Ovary (tissue), 3 donors: ENCODE results near the gene PIGBOS1.

Experiments
- EP300 ChIP-seq: sonication (generic); formaldehyde crosslinking; IDR thresholded peaks from one replicate; pipeline ENCODE4 v1.6.1; 2017; ENCODE audit warnings: antibody characterized with exemption
- POLR2A ChIP-seq: fragments of 450-650 bp; IDR thresholded peaks from one replicate; pipeline ENCODE4 v1.6.1; 2017; ENCODE audit warnings: antibody characterized with exemption, mild to moderate bottlenecking, moderate library complexity
- TF ChIP-seq, protein P1 (sequence below), 3 donors: fragments of 450-650 bp in 2 of 3; fragments of 200-600 bp in 1 of 3; IDR thresholded peaks; one replicate each; pipeline versions ENCODE4 v1.5.1 to v1.8.0; 2016 to 2022; ENCODE audit warnings: antibody characterized with exemption in 3 of 3, mild to moderate bottlenecking in 1 of 3
- donor health status: DM: no; HTN: no; CAD: no.

DNA sequence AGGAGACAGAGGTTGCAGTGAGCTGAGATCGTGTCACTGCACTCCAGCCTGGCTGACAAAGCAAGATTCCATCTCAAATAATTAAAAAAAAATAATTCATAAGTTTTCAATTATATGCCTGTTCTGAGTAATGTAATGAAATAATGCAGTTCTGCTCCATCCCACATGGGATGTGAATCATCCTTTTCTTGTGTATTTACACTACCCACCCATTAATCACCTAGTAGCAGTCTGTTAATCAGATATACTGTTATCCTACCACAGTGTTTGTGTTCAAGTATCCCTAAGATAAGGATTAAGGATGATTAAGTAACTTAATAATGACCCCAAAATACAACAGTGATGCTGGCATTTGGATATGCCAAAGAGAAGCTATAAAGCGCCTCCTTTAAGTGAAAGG lies 38.9 kb upstream of the PIGBOS1 start:
- TF ChIP-seq, protein P1, sequence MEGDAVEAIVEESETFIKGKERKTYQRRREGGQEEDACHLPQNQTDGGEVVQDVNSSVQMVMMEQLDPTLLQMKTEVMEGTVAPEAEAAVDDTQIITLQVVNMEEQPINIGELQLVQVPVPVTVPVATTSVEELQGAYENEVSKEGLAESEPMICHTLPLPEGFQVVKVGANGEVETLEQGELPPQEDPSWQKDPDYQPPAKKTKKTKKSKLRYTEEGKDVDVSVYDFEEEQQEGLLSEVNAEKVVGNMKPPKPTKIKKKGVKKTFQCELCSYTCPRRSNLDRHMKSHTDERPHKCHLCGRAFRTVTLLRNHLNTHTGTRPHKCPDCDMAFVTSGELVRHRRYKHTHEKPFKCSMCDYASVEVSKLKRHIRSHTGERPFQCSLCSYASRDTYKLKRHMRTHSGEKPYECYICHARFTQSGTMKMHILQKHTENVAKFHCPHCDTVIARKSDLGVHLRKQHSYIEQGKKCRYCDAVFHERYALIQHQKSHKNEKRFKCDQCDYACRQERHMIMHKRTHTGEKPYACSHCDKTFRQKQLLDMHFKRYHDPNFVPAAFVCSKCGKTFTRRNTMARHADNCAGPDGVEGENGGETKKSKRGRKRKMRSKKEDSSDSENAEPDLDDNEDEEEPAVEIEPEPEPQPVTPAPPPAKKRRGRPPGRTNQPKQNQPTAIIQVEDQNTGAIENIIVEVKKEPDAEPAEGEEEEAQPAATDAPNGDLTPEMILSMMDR (IDR thresholded peaks at IDR 0.05) = no peak
- TF ChIP-seq POLR2A (no peak), EP300 (no peak)
